Neural progenitor cell (in vitro differentiated cells): ENCODE measurements around the gene MAD2L1. TPM values are rescaled to one million over a fixed set of nuclear protein-coding genes. Genes with fewer than 3 reads are reported as not detected.

Source experiments
- DNase-seq: peaks from one replicate; pipeline ENCODE4 v3.0.0-alpha.2; 2016; ENCODE audit warnings: low spot score
- H2AFZ ChIP-seq: fragments of 200-600 bp; sonication (generic); replicated peaks from 2 replicates; pipeline ENCODE4 v1.6.1; 2016; ENCODE audit warnings: antibody characterized with exemption
- H3F3A ChIP-seq: fragments of 200-600 bp; sonication (generic); 2 replicates; pipeline ENCODE4 v1.6.1; 2016; ENCODE audit warnings: antibody characterized with exemption, low read depth
- H3K27ac ChIP-seq: fragments of 200-600 bp; sonication (generic); 2 replicates; pipeline ENCODE4 v1.5.1; 2016; ENCODE audit warnings: mild to moderate bottlenecking
- H3K27me3 ChIP-seq: fragments of 200-600 bp; sonication (generic); 2 replicates; pipeline ENCODE4 v1.6.1; 2016; ENCODE audit warnings: mild to moderate bottlenecking, moderate library complexity
- H3K36me3 ChIP-seq: fragments of 200-600 bp; sonication (generic); 2 replicates; pipeline ENCODE4 v1.5.1; 2016
- H3K4me1 ChIP-seq: fragments of 200-600 bp; sonication (generic); 2 replicates; pipeline ENCODE4 v1.6.1; 2016; ENCODE audit warnings: mixed run types
- H3K4me2 ChIP-seq: fragments of 200-600 bp; sonication (generic); 2 replicates; pipeline ENCODE4 v1.6.1; 2016
- H3K4me3 ChIP-seq: fragments of 200-600 bp; sonication (generic); 2 replicates; pipeline ENCODE4 v1.5.1; 2016
- H3K79me2 ChIP-seq: fragments of 200-600 bp; sonication (generic); 2 replicates; pipeline ENCODE4 v1.6.1; 2016; ENCODE audit warnings: low read depth
- H3K9ac ChIP-seq: fragments of 200-600 bp; sonication (generic); 2 replicates; pipeline ENCODE4 v1.6.1; 2016
- H3K9me3 ChIP-seq: fragments of 200-600 bp; sonication (generic); 2 replicates; pipeline ENCODE4 v1.5.1; 2016; ENCODE audit warnings: low read depth
- H4K20me1 ChIP-seq: fragments of 200-600 bp; sonication (generic); 2 replicates; pipeline ENCODE4 v1.6.1; 2016; ENCODE audit warnings: low read depth
- H3K27ac Mint-ChIP-seq: 3 replicates; pipeline ENCODE4 v1.8.0; 2021; ENCODE audit warnings: mixed read lengths
- H3K27me3 Mint-ChIP-seq: 2 replicates; pipeline ENCODE4 v1.8.0; 2022; ENCODE audit warnings: low read depth, mild to moderate bottlenecking, inconsistent platforms, moderate library complexity, mixed read lengths; ENCODE audit not compliant: insufficient read depth
- H3K36me3 Mint-ChIP-seq: 3 replicates; pipeline ENCODE4 v1.8.0; 2021; ENCODE audit warnings: mixed read lengths
- H3K4me1 Mint-ChIP-seq: 3 replicates; pipeline ENCODE4 v1.8.0; 2021; ENCODE audit warnings: mixed read lengths
- H3K4me3 Mint-ChIP-seq: 3 replicates; pipeline ENCODE4 v1.8.0; 2021; ENCODE audit warnings: mild to moderate bottlenecking, moderate library complexity, mixed read lengths
- H3K9me3 Mint-ChIP-seq: 3 replicates; pipeline ENCODE4 v1.8.0; 2020; ENCODE audit warnings: mixed read lengths
- CTCF ChIP-seq: fragments of 200-600 bp; sonication (generic); IDR thresholded peaks from 2 replicates; pipeline ENCODE4 v1.5.1; 2017; ENCODE audit warnings: antibody characterized with exemption, mild to moderate bottlenecking
- EZH2 ChIP-seq: fragments of 200-600 bp; sonication (generic); IDR thresholded peaks from 2 replicates; pipeline ENCODE4 v1.6.1; 2017; ENCODE audit warnings: antibody characterized with exemption, mild to moderate bottlenecking, moderate library complexity
- EZH2phosphoT487 ChIP-seq: fragments of 200-600 bp; sonication (generic); IDR thresholded peaks from 2 replicates; pipeline ENCODE4 v1.6.1; 2017; ENCODE audit warnings: antibody characterized with exemption
- total RNA-seq: library from RNA; depleted of rRNA; stranded (reverse); fragments of >200 nt; gene quantifications from 2 replicates; pipeline ENCODE4 v1.2.3, GENCODE V29; 2015; ENCODE audit warnings: low replicate concordance

MAD2L1 gene
- total RNA-seq, 1 donor from 2014 or later: 190 TPM

- H4K20me1 ChIP-seq: no peaks in the 10 kb centered on the region
- H3K79me2 ChIP-seq: no peaks in the 10 kb centered on the region
- H3K27ac Mint-ChIP-seq: no peak overlapping the region
- H3K4me3 Mint-ChIP-seq: no peak overlapping the region
- H3K36me3 Mint-ChIP-seq: no peaks in the 10 kb centered on the region
- H3K4me3 ChIP-seq: no peak overlapping the region
- no peak for DNase-seq
- H3K4me1 Mint-ChIP-seq: no peaks in the 10 kb centered on the region
- H2AFZ ChIP-seq: no peak overlapping the region
- no peak overlapping the region for H3K4me2 ChIP-seq
- no peaks in the 10 kb centered on the region for H3K9me3 ChIP-seq
- TF ChIP-seq EZH2 (no peak), CTCF (no peak), EZH2phosphoT487 (no peak)
- H3F3A ChIP-seq: no peaks in the 10 kb centered on the region
- H3K36me3 ChIP-seq: no peaks in the 10 kb centered on the region
- H3K9me3 Mint-ChIP-seq: no peaks in the 10 kb centered on the region
- no peaks in the 10 kb centered on the region for H3K4me1 ChIP-seq
- H3K27ac ChIP-seq: no peak overlapping the region
- no peaks in the 10 kb centered on the region for H3K27me3 ChIP-seq
- peaks cover 2% of the 10 kb centered on the region for H3K27me3 Mint-ChIP-seq
- no peak overlapping the region for H3K9ac ChIP-seq
Observed at GRCh38 chr4:120009731-120010130, 56.9 kb downstream of the MAD2L1 start.

DNA sequence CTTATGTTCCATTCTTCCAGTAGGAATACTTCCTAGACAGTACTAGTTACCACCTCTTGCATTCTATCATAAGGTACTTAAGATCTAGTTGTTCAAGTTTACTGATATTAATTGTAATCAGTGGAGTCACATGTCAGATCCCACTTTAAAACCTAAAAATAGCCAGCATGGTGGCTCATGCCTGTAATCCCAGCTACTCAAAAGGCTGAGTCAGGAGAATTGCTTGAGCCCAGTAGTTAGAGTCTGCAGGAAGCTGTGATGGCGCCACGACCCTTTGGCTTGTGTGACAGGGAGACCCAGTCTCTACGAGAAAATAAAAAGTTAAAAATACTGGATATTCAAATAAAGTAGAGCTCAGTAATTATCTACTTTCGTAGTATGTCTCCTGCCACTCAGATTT lies 57.7 kb downstream of the MAD2L1 start:
- H3K4me3 ChIP-seq: no peak overlapping the region
- H3K27ac ChIP-seq: no peak overlapping the region
- no peak overlapping the region for H3K4me2 ChIP-seq
- no peak overlapping the region for H3K9ac ChIP-seq
- TF ChIP-seq CTCF (no peak), EZH2 (no peak), EZH2phosphoT487 (no peak)
- Mint-ChIP-seq H3K9me3 (no peaks in the 10 kb centered on the region), H3K27ac (no peak overlapping the region), H3K36me3 (no peaks in the 10 kb centered on the region), H3K27me3 (peaks cover 2% of the 10 kb centered on the region), H3K4me3 (no peak overlapping the region), H3K4me1 (no peaks in the 10 kb centered on the region)
- no peaks in the 10 kb centered on the region for H3F3A ChIP-seq
- no peaks in the 10 kb centered on the region for H4K20me1 ChIP-seq
- H3K4me1 ChIP-seq: no peaks in the 10 kb centered on the region
- no peaks in the 10 kb centered on the region for H3K79me2 ChIP-seq
- no peaks in the 10 kb centered on the region for H3K27me3 ChIP-seq
- no peaks in the 10 kb centered on the region for H3K36me3 ChIP-seq
- H3K9me3 ChIP-seq: no peaks in the 10 kb centered on the region
- DNase-seq: no peak
- H2AFZ ChIP-seq: no peak overlapping the region

GRCh38 chr4:120007896-120008436 lies 58.7 kb downstream of the MAD2L1 start:
- H3K9me3 ChIP-seq: no peaks in the 10 kb centered on the region
- TF ChIP-seq EZH2phosphoT487: no peak
- TF ChIP-seq EZH2: no peak
- no peak for TF ChIP-seq CTCF
- no peaks in the 10 kb centered on the region for H3K9me3 Mint-ChIP-seq
- DNase-seq: no peak
- H3K27ac ChIP-seq: no peak overlapping the region
- H3K27ac Mint-ChIP-seq: no peak overlapping the region
- no peaks in the 10 kb centered on the region for H4K20me1 ChIP-seq
- H3K27me3 Mint-ChIP-seq: peaks cover 2% of the 10 kb centered on the region
- no peaks in the 10 kb centered on the region for H3K36me3 ChIP-seq
- no peaks in the 10 kb centered on the region for H3K79me2 ChIP-seq
- H3K36me3 Mint-ChIP-seq: no peaks in the 10 kb centered on the region
- H3K4me1 ChIP-seq: no peaks in the 10 kb centered on the region
- no peaks in the 10 kb centered on the region for H3K4me1 Mint-ChIP-seq
- H3K4me3 Mint-ChIP-seq: no peak overlapping the region
- no peaks in the 10 kb centered on the region for H3K27me3 ChIP-seq
- no peak overlapping the region for H2AFZ ChIP-seq
- H3K4me3 ChIP-seq: no peak overlapping the region
- no peak overlapping the region for H3K9ac ChIP-seq
- H3F3A ChIP-seq: no peaks in the 10 kb centered on the region
- no peak overlapping the region for H3K4me2 ChIP-seq
